ENCODE measurements around the gene TRNP1. TPM values are rescaled to one million over a fixed set of nuclear protein-coding genes. Genes with fewer than 3 reads are reported as not detected.

Gene TRNP1
- polyA plus RNA-seq, 1 donor from 2014 or later: not detected

GRCh38 chr1:27044613-27045151 is 51.2 kb downstream of the TRNP1 start:
- no peaks in the 10 kb centered on the region for H3K9me3 Mint-ChIP-seq
- peaks cover 1% of the 10 kb centered on the region for H3K36me3 Mint-ChIP-seq
- H3K27me3 Mint-ChIP-seq: peaks cover 3% of the 10 kb centered on the region
- H3K4me3 Mint-ChIP-seq: peak overlapping the region in 2 of 4 donors; percentile 30
- peaks cover 9 to 13% (median 12%) of the 10 kb centered on the region in 3 donors for H3K4me1 Mint-ChIP-seq
- H3K27ac Mint-ChIP-seq: no peak overlapping the region

DNA sequence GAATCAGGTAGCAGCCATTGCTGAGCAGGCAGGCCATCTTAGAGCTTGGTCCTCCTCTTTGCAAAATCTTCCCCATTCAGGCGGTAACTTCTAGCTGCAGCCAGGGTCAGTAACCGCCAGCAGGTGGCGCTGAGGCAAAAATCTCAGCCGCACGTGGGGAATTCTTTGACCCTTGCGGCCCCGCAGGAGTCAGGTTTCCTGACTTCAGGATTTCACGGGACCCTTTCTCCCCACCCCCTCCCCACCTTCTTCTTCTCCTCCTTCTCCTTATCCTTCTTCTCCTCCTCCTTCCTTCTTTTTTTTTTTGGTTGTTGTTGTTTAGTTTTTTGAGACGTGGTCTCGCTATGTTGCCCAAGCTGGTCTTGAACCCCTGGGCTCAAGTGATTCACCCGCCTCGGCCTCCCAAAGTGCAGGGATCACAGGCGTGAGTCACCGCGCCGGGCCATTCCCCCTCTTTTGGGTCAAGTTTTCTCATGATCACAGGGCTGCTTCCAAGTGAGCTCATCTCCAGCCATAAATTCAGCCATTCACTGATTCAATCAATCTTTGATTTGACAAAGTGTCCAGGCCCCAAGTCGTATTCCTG is 52.6 kb downstream of the TRNP1 start:
- H3K9me3 Mint-ChIP-seq: no peaks in the 10 kb centered on the region
- peak overlapping the region in 1 of 4 donors; percentile 58 for H3K4me3 Mint-ChIP-seq
- no peak overlapping the region for H3K27ac Mint-ChIP-seq

DNA sequence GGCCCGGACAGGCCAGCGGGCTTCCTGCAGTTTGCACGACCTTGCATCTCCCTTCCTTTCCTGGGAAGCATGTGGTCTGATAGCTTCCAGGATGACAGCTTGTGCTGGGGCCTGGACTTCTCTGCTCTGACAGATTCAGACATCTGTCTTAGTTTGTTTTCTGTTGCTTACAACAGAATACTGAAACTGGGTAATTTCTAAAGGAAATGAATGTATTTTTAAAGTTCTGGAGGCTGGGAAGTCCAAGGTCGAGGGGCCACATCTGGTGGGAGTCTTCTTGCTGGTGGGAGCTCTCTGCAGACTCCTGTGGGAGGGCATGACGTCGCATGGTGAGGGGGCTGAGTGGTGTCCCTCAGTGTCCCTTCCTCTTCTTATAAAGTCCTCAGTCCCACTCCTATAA is 54.4 kb downstream of the TRNP1 start:
- Mint-ChIP-seq H3K27ac (no peak overlapping the region), H3K9me3 (no peaks in the 10 kb centered on the region)

More for the DNA sequence above, 52.6 kb downstream of the TRNP1 start:
- peaks cover 1% of the 10 kb centered on the region for H3K36me3 Mint-ChIP-seq
- peaks cover 9 to 13% (median 12%) of the 10 kb centered on the region in 3 donors for H3K4me1 Mint-ChIP-seq
- H3K27me3 Mint-ChIP-seq: no peaks in the 10 kb centered on the region

DNA sequence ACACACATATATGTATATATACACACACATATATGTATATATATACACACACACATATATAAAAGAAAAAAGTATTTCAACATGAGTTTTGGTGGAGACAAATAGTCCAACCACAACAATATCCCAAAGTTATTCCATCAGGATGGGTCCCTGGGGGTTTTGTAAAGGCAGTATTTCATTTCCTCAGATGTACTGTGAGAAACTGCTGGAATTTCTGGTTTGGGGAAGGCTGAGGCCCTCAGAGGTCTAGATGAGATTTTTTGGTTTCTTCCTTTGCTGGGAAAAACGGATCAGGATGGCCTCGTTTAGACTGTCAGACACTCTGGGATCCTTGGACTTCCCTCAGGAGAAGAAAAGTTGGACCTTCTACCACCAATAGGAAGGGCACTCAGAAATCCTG is 55.6 kb downstream of the TRNP1 start:
- H3K4me3 Mint-ChIP-seq: no peak overlapping the region
- no peaks in the 10 kb centered on the region for H3K27me3 Mint-ChIP-seq
- H3K27ac Mint-ChIP-seq: no peak overlapping the region
- H3K4me1 Mint-ChIP-seq: peaks cover 9 to 13% (median 12%) of the 10 kb centered on the region in 3 donors
- no peaks in the 10 kb centered on the region for H3K9me3 Mint-ChIP-seq
- no peaks in the 10 kb centered on the region for H3K36me3 Mint-ChIP-seq

More for the DNA sequence above, 54.4 kb downstream of the TRNP1 start:
- H3K4me3 Mint-ChIP-seq: no peak overlapping the region
- no peaks in the 10 kb centered on the region for H3K36me3 Mint-ChIP-seq
- peaks cover 9 to 13% (median 12%) of the 10 kb centered on the region in 3 donors for H3K4me1 Mint-ChIP-seq
- H3K27me3 Mint-ChIP-seq: no peaks in the 10 kb centered on the region

GRCh38 chr1:27049607-27050006 is 56.1 kb downstream of the TRNP1 start:
- no peaks in the 10 kb centered on the region for H3K9me3 Mint-ChIP-seq
- peaks cover 6 to 12% (median 9%) of the 10 kb centered on the region in 3 donors for H3K4me1 Mint-ChIP-seq
- no peaks in the 10 kb centered on the region for H3K36me3 Mint-ChIP-seq
- no peaks in the 10 kb centered on the region for H3K27me3 Mint-ChIP-seq
- H3K4me3 Mint-ChIP-seq: no peak overlapping the region
- no peak overlapping the region for H3K27ac Mint-ChIP-seq

Other genes with a start within 250 kb of the TRNP1 start
- 10.6 TPM for gene PIGV, start 205.7 kb upstream of the TRNP1 start, polyA plus RNA-seq
- 4.3 TPM for gene ZDHHC18, start 167.0 kb upstream of the TRNP1 start, polyA plus RNA-seq
- not detected for gene SFN, start 130.5 kb upstream of the TRNP1 start, polyA plus RNA-seq
- 20.3 TPM for gene GPN2, start 103.4 kb upstream of the TRNP1 start, polyA plus RNA-seq
- gene GPATCH3, start 93.2 kb upstream of the TRNP1 start, polyA plus RNA-seq: 22.1 TPM
- gene NR0B2, start 79.7 kb upstream of the TRNP1 start, polyA plus RNA-seq: not detected
- gene NUDC, start 71.9 kb upstream of the TRNP1 start, polyA plus RNA-seq: 121 TPM
- gene KDF1, start 33.2 kb upstream of the TRNP1 start, polyA plus RNA-seq: 2.9 TPM
- gene TENT5B, start 19.2 kb downstream of the TRNP1 start, polyA plus RNA-seq: not detected
- 8.9 TPM for gene SLC9A1, start 161.4 kb downstream of the TRNP1 start, polyA plus RNA-seq
- 8.5 TPM for gene WDTC1, start 240.9 kb downstream of the TRNP1 start, polyA plus RNA-seq

All from IgD-negative memory B cell (primary cell).